ENCODE measurements around the gene TFPT.
A peak's percentile ranks its signal among the peaks of the same experiment; 100 is the strongest.
"Not testable (repeated sequence)": the region's sequence is repeated elsewhere in the genome, so short reads cannot be mapped to it uniquely, and the experiment has no call there.

Gene TFPT

GRCh38 chr19:54114340-54115108 is 933 bp downstream of the TFPT start:
- DNase-seq: peak; percentile 47

DNA sequence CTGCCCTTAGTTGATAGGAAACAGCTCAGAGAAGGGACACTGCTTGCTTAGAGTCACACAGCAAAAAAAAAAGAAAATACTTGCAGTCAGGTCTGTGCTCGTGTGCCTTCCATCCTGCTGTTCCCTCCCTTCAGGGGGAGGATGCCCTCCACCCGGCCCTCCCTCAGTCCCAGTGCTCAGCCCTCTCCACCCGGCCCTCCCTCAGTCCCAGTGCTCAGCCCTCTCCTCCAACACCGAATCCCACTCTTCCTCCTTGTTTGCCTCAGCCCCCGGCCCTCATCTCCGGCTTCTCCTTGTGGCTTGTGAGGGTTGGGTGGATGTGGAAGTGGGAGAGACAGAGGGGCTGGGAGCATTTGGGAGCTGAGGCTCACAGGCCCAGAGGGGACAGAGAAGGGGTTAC is 5.8 kb downstream of the TFPT start:
- no peak for DNase-seq

GRCh38 chr19:54108496-54108895 is 7.0 kb downstream of the TFPT start:
- no peak for DNase-seq

DNA sequence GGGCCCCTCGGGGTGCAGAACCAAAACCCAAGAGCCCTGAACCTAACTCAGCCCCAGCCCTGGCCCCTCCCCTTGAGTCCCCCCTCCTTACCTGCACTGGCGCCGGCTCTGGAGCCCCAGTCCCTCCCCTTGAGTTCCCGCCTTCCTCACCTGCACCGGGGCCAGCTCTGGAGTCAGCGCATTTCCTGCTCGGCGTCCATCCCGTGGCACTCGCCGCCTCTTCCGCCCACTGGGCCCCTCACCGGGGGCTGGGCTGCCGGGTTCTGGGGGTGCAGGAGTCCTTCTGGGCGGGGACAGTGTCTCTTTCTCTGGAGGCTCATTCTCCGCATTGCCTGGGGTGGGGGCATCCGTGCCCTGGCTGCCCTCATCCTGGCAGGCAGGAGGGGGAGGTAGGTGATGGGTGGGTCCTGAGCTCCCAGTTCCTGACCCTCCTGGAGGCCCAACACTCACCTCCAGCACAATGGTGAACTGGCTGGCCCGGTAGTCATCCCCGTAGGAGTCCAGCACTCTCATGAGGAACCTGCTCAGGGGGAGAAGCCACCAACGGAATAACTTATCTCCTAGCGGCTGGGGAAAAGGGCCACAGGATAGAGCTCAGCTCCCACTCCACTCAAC is 7.5 kb downstream of the TFPT start:
- DNase-seq: no peak

DNA sequence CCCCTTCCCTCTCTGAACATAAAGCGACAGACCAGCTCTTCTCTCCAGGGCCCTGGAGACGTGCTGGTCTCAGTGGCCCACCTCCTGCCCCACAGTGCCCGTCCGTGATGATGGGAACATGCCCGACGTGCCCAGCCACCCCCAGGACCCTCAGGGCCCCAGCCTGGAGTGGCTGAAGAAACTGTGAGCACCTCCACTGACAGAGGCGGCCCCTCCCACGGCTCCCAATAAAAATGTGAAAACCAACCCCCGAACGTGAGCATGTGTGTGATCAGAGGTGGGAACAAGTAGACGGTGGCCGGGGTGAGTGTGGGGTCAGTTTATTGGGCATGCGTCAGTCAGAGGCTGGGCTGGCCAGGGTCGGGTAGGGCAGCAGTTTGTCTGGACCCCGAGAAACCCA is 8.7 kb downstream of the TFPT start:
- no peak for DNase-seq

DNA sequence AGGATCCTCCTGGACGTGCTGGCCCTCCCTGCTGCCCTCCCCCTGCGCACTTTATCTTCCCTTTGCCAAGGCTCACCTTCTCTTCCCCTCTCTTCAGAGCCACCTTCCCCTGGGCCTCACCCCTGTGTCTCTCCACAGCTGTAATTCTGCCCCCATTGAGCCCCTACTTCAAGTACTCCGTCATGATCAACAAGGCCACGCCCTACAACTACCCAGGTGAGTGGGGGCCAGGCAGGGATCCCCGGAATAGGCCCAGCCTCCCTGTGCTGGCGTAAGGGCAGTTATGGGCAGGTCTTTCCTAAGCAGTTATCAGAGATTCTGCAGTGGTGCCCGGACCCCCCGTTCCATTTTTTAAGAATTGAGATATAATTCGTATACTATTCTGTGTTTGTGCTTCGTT is 9.7 kb downstream of the TFPT start:
- DNase-seq: no peak

DNA sequence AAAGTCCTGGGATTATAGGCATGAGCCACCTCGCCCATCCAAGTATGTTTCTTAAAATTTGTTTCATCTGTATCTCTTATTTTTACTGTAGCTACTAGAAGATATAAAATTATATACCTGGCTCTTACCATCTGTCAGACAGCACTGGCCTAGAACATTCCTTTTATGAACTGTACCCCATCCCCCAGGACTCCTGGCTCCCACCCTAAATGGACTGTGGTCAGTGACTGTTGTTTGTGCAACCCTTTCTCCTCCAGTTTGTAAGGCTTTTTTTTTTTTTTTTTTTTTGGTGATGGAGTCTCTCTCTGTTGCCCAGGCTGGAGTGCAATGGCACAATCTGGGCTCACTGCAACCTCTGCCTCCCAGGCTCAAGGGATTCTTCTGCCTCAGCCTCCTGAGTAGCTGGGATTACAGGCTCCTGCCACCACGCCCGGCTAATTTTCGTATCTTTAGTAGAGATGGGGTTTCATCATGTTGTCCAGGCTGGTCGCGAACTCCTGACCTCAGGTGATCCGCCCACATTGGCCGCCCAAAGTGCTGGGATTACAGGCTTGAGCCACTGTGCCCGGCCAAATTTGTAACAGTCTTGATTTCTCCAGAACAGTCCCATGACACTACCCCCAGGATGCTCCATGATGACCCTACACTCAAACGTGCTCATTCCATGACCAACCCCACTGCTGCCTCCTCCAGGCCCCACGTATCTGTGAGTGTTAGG is 10.3 kb downstream of the TFPT start:
- no peak for DNase-seq

DNA sequence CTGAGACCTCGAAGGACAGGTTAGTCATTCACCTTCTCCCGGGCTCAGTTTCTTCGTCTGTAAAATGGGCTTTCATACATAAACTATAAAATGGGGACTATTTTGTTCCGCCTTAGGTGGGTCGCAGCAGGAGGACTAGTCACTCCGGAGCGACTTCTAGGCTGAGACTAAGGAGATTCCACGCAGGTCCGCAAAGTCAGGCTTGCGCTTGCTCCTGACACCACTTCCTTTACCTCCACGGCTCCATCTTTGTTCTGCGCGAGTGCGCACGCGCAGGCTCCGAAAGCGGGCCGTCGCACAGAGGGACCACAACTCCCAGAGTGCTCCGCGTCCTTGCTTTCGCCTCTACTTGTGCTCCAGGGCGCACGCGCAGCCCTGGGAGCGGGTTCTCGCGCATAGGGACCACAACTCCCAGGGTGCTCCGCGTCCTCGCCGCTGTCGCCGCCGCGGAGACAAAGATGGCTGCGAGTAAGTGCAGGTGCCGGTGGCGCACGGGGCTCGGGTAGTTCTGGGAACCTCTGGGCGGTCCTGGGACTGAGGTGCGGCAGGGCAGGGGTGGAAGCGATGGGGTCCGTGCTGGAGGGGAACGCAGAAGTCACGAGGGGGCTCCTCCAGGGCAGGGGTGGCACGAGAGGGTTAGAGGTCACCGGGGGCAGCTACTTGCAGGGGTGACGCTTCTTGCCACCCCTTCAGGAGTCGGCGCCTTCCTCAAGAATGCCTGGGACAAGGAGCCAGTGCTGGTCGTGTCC is 12.9 kb downstream of the TFPT start, which contains the start of gene NDUFA3:
NDUFA3 (plus strand) TSS at position 435 of the 749 bp plus-strand sequence; CDS start at position 459, 24 bp downstream.
- peak; percentile 98 for DNase-seq

DNA sequence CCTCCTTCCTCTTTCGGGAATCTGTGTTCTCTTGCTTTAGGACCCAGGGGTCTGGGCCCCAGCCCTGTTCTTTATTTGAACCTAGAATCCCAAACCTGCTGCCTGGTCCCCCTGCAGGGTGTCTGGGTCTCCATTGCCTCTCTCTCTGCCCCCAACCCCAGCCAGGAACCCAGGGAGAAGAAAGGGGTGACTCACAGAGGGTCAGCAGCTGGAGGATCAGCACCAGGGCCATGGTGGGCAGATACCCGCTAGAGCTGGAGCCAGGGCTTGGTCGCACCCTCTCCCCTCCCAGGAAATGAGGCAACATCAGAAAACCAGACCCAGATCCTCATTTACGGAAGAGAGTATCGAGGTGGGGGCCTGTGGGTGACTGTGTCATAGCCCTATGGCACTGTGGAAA is 14.9 kb downstream of the TFPT start, which contains the start of gene OSCAR:
OSCAR (minus strand) TSS at position 243 of the 400 bp plus-strand sequence; CDS start at position 232, 11 bp downstream.
- DNase-seq: no peak

DNA sequence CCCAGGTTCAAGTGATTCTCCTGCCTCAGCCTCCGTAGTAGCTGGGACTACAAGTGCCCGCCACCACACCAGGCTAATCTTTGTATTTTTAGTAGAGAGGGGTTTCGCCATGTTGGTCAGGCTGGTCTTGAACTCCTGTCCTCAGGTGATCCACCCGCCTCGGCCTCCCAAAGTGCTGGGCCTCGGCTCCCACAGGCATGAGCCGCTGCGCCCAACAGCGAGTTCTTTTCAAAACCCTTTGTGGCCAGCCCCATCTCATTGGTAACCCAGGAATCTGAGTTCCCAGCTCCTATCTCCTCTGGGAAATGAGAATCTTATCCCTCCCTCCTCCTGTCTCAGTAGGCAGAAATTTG is 15.6 kb downstream of the TFPT start:
- not testable (repeated sequence) for DNase-seq

- no peak for DNase-seq
Observed at GRCh38 chr19:54099190-54099902, 16.1 kb downstream of the TFPT start.

GRCh38 chr19:54096617-54097106 is 18.8 kb downstream of the TFPT start:
- DNase-seq: no peak

- not testable (repeated sequence) for DNase-seq
Observed at GRCh38 chr19:54095859-54096616, 19.4 kb downstream of the TFPT start.

GRCh38 chr19:54095136-54095858 is 20.2 kb downstream of the TFPT start:
- no peak for DNase-seq

GRCh38 chr19:54094426-54095000 is 20.9 kb downstream of the TFPT start:
- DNase-seq: peak; percentile 67

DNA sequence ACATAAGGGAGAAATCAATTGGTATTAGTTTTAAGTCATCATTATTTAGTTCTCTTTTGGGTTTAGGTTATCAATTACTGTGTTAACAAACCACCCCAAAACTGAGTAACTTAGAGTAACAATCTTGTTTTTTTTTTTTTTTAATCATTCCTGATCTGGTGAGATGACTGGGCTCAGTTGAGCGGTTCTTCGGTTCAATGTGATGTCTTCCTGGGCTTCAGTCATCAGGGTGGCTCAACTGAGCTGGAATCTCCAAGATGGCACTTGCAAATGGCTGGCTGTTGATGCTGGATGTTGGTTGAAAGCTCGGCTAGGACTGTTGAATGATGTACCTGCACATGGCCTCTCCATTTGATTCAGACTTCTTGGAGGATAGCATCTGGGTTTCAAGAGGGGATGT is 31.0 kb downstream of the TFPT start:
- DNase-seq: no peak

GRCh38 chr19:54081032-54081431 is 34.4 kb downstream of the TFPT start, which contains the start of gene TARM1:
TSS of gene TARM1 (minus strand) at chr19:54081365. CDS start at chr19:54081340, 25 bp downstream.
- DNase-seq: no peak

- DNase-seq: peak; percentile 45
Observed at GRCh38 chr19:54077334-54077733, 38.1 kb downstream of the TFPT start.

GRCh38 chr19:54074851-54075250 is 40.6 kb downstream of the TFPT start:
- no peak for DNase-seq

GRCh38 chr19:54073829-54074228 is 41.6 kb downstream of the TFPT start:
- no peak for DNase-seq
